Gastrocnemius medialis (tissue), 4 donors: ENCODE measurements around the gene TCP11.

Experiments
- CTCF ChIP-seq, 5 experiments: fragments of 450-650 bp in 3 of 5; fragments of 200-600 bp in 2 of 5; sonication (generic) in 2 of 5; IDR thresholded peaks in 4 of 5; conservative IDR thresholded peaks in 1 of 5; 1 replicate in 4 of 5; 2 replicates in 1 of 5; pipeline ENCODE4 v1.5.1; 2016 to 2019; ENCODE audit warnings: antibody characterized with exemption in 5 of 5, mild to moderate bottlenecking in 3 of 5, moderate library complexity in 3 of 5
- POLR2A ChIP-seq, 2 donors: fragments of 450-650 bp; IDR thresholded peaks; one replicate each; pipeline ENCODE4 v1.6.1; 2017; ENCODE audit warnings: antibody characterized with exemption in 2 of 2, mild to moderate bottlenecking in 2 of 2, moderate library complexity in 2 of 2

GRCh38 chr6:35124356-35124755, 16.8 kb downstream of the TCP11 start:
- TF ChIP-seq CTCF (IDR thresholded peaks at IDR 0.05 in 4 of 5, conservative IDR thresholded peaks at IDR 0.05 in 1 of 5): no peak
- no peak for TF ChIP-seq POLR2A (IDR thresholded peaks at IDR 0.05)
